Cerebellar cortex (tissue), 1 donor: ENCODE measurements around the gene RAE1.

ENCODE experiments used
- DNase-seq: peaks from one replicate; pipeline ENCODE4 v3.0.0-alpha.2; 2015; ENCODE audit warnings: low spot score

The RAE1 gene

DNA sequence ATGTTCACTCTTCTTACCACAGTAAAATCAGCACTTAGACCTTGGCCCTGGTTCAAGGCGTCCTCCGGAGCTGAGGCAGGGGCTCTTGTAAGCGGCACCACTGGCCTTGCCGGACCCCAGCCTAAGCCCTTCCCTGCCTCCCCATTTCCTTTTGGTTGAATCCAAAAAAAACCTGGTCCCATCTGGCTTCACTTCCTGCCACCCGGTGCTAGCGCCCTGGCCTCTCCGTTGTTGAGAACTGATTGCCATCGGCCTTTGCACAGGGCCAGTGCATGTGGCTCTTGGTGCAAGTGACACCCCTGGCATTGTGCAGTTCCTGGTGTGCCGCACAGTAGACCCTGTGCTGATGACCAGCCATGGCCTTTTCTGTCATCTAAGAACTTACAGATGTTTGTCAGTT is 21.1 kb downstream of the RAE1 start:
- DNase-seq: no peak

DNA sequence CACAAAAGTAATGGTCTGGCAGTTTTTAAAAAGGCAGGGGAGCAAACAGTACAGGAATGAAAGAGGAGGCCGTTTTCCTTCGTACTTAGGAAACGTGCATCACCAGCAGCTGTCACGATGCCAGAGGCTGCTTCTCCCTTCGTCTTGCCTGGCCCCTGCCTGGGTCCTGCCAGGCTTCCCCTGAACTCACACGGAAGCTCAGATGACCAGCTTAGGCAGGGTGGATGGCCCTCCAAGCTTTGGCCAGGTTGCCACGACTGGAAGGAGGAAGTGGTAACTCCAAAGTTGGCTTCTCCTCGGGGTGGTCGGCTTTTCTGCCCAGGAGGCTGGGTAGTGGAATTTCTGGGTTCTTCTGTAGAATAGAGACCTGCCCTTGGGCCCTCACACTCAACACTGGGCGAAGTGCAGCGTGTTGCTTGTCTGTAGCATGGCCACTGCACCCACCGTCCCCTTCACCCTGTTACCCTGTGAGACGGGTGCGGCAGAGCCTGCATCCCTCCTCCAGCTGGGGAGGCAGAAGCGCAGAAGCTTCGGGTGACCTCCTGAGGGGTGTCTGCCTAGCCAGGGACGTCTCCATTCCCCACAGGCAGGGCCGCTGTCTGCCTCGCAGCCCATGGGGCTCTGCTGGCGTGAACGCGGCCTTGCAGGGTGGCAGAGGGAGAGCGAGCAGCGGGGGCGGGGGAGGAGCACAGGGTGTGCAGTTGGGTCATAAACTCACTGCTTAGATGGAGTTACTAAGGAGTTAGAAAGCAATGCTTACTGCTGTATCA is 21.7 kb downstream of the RAE1 start:
- DNase-seq: no peak

DNA sequence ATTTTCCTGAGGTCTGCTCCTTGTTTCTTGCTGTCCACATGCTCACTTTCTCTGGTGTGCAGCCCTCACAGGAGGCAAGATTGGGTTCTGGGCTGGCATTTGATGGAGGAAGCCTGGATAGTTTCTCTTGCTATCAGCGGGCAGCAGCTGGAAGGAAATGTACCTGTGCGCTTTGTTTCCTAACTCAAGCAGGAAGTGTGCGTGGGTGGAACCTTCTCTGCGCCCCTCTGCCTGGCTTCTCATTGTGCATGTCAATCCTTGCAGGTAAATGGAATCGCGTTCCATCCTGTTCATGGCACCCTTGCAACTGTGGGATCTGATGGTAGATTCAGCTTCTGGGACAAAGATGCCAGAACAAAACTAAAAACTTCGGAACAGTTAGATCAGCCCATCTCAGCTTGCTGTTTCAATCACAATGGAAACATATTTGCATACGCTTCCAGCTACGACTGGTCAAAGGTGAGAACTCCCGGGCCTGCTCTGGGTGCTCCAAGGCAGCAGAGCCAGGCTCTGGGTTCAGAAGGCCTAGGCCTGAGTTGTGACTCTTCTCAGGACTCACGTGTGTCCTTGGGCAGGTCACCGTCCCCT is 23.4 kb downstream of the RAE1 start:
- DNase-seq: no peak

DNA sequence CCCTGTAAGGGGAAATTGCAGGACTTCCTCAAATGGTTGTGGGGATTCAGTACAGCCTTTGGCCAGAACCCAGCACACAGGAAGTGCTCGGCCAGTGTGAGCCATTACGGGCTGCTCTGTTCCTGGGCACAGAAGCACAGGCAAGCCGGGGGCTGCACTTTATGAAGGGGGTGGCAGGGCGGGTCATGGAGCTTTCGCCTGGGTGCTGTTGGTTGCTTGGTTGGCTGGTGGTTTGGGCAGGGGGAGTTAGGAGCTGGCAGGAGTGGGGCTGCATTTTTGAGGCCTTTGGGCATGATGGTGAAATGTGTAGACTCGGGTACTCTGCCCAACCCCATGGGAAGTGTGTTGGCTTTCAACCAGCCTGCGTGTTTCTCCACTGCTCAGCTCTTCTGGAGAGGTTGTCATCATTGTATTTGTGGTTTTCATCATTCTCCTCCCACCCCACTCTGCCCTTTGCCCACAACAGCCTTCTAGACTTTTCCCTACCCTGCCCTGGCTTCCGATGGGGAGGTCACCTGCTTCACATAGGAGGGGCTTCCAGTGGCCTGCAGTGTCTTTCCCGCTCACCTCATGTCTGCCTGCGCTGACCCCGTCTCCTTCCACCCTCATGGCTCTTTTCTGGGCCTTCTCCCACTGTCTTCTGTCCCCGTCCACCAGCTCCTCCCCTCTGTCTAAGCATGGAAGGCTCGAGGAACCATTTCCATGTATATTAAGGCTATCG is 24.0 kb downstream of the RAE1 start:
- no peak for DNase-seq

DNA sequence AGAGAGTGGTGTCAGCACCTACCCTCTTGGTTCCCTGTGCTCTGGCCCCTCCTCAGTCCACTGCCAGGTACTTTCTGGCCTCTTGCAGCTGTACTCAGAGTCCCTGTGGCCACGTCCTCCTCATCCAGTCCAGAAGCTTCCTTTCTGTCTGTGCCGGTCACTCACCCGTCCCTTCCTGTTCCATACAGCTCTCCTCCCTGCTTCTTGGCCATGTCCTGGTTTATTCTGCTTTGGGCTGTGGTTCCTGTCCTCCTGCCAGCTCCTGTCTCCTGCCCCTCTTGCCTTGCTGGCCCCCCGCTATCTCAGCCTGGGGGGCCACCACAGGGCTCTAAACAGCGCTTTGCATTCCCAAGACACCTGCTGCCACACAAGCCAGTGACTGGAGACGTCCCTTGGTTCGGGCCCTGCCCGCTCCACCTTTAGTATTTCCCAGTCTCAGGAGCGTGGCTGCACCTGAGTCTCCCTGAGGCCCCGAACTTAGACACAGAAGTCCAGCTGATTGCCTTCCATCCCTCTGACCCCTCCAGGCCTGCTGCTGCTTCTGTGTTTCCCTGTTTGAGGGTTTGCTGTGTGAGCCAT is 24.7 kb downstream of the RAE1 start:
- DNase-seq: no peak

DNA sequence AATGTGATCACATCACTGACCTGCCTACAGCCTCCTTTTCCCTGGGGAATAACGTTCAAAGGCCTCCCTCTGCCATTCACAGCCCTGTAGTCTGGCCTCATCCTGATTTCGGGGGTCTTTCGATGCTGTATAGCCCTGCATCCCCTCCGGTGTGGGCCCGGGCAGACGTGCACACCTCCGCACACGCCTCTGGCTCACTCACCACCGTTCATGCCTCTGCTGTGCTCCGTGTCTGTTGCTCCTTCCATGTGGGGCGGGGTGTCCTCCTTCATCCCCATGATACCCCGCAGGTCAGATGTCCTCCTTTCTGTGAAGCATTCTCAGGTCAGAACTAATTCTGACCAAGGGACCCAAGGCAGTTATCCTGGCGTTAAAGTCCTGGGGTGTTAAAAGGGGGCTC is 26.3 kb downstream of the RAE1 start:
- no peak for DNase-seq

DNA sequence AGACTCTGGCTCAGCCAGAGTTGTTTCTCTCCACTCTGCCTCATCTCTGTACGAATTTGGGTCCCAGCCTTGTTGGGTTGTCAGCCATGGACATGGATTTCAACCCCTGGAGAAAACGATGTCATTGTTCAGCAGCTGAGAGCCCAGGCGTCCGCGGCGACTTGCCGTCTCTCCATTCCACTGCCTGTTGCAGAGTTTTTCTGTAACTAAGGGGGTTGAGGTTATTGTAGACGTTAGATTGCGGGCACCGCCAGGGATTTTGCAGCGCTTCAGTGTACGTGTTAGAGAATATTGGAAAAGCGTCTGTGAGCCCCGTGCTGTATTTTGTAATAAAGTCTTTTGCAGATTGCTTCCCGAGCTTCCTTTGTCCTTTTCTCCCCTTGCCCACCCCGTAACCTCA is 27.1 kb downstream of the RAE1 start:
- DNase-seq: no peak

DNA sequence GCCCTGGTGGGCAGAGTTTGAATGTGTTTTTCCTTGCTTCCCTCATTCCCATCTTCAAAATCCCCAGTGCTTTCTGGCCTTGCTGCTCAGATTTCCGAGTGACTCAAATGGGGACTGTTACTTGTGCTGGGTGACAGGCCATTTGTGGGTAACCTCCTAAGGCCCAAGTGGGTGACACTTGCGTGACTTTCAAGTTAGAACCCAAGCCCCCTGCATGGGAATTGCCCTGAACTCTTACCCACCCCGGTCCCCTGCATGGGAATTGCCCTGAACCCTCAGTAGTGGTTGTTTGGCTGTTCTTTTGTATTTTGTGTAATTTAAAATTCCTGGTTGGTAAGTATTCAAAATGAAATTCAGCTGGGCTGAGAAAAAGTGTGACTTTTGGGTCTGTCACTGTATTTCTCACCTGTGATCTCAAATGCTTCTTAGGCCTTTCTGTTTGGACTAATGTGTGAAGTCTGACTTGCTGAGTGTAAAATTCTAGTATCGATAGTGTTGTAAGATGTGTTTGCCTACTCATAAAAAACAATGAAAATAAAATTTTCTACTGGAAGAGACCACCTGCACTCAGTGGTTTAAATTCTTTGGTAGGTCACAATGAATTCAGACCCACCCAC is 27.7 kb downstream of the RAE1 start:
- no peak for DNase-seq

DNA sequence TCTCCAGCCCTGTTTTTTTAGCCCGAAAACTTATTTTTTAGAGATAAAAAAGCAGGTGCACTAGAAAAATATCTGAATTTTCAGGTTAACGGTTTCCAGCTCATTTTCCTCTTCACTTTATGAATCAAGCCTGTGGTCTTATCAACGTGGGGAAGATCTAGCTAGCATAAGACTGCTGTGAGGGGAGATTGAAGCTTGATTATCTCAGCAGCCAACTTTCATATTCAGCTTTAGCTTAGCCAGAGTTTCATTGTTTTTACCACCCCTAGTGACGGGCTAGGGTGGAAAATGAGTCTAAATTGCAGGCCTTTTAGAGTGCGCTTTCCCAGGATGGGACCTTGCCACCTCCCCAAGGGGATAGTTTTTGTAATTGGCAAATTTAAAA is 28.2 kb downstream of the RAE1 start:
- DNase-seq: no peak

DNA sequence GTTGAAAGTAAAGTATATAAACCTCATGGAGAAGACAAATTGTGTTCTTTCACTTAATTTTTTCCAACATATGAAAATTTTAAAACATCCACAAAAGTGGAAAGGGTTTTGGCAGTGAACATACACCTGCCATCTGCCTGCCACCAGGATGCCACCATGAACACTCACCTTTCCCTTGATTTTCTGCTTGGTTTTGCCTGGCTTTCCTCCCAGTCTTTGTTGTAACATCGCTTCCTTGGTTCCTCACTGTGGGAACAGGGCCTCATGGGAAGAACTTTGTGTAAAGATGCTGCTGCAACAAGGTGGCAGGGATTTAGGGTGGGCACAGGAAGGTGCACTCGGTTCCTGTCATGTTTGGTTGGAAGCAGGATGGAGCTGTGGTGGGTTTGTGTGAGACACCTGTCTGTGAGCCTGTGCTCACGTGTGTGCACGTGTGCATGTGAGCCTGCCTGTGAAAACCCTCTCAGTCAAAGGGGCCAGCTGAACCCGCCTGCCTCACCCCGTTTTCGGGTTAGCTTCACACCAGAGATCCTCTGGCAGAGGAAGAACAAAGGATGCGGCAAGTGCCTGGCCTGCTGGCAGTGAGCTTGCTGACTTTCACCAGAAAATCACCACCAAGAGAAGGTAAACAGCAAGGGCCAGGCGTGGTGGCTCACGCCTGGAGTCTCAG is 29.2 kb downstream of the RAE1 start:
- DNase-seq: peak; percentile 83

DNA sequence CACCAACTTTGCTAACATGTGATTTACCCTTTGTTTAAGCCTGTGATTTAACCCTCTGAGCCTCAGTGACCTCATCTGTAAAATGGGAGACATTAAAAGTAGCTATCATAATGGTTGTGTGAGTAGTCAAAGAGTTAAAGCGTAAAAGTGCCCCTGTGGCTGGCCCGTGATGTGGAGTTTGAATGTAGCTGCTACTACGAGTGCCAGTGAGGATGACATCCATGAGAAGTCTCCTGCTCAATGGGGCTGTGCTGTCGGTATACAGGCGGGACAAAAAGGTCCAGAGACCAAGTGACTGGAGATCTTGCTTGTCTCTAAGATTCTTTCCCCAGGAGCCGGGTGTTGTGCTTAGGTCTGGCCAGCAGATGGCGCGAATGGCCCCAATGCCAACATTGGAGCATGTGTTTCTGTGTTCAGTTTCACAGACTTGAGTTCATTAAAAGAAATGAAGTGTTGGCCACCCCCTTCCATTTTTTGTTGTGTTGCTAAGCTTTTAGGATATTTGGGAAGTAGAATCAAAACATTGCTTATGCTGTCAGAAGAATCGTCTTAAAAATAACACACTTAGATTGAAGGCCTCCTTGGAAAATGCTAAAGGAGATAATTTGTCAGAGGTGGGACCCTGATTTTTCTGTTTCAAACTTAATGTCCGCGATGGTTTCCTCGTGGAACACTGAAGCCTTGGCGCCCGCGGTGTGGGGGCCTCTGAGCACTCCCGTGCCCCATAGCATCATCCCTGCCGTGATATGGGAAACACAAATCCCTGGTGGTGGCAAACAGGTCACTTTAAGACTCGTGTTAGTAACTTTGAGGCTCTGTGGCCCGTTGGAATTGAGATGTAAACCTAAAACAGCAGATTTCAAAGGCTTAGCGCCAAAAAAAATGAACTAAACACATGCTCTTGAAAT is 30.8 kb downstream of the RAE1 start:
- peak; percentile 91 for DNase-seq

DNA sequence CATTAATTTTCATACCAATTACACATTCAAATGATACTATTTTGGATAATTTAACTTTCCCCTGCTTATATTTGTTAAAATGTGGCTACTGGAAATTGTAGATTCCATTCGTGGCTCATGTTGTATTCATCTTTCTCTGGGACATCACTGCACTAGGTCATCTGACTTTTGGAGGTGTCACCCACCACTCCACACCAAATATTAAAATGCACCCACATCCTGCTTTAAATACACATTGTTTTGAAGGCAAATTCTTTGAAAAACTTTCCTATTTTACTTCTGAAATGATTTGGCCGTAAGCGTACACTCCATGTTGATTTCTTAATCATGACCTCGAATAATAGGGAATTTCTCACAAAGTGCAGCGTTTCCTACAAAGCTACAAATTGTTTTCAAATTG is 31.5 kb downstream of the RAE1 start:
- no peak for DNase-seq

DNA sequence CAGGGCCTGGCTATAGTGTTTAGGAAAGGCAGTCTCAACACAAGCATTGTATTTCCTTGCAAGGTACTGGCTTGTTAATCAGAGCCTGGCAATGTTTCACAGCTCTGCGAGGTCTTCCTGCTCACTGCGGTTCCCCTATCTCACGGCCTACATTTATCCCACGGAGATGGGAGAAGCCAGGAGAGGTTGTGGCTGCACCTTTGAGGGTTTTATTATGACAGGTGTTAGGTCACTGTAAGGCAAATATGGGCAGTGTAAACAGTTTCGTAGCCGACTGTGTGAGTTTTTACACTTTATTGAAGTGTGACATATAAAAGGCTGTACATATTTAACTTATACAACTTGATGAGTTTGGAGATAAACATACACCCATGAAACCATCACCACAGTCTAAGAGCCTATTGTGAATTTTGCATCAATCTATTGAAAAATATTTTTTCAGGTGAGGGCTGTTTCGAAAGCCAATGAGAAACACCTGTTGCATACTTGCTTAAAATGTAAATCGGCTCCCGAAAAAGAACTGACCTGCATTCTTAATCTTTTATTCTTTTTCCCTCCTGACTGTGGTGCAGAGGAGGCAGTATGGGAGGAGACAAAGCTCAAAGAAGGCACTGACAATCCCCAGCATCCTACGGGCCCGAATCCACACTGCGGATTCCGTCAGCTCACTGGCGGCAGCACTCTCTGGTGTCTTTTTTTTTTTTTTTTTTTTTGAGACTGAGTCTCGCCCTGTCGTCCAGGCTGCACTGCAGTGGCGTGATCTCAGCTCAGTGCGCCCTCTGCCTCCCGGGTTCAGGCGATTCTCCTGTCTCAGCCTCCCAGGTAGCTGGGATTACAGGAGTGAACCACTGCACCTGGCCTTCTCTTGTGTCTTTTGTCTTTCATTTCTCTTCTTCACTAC is 32.6 kb downstream of the RAE1 start:
- DNase-seq: no peak

DNA sequence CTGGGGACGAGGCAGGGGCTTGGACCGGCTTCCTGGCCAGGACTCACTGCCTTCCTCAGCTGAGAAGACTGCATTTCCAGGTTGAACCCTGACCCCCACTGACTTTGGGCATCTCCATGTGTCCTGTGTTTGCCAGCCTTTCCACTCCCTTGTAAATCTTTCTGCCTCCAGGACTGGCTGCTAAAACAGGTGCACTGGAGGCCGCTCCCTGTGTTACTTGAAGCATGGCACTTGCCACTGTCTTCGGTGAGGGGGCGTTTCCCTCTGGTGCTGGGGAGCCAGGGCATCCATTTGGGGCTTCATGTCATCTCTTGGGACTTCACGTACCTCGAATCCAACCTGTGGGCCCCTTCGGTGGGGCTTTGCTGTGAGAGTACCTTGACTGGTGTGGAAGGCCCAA is 33.4 kb downstream of the RAE1 start:
- DNase-seq: no peak

DNA sequence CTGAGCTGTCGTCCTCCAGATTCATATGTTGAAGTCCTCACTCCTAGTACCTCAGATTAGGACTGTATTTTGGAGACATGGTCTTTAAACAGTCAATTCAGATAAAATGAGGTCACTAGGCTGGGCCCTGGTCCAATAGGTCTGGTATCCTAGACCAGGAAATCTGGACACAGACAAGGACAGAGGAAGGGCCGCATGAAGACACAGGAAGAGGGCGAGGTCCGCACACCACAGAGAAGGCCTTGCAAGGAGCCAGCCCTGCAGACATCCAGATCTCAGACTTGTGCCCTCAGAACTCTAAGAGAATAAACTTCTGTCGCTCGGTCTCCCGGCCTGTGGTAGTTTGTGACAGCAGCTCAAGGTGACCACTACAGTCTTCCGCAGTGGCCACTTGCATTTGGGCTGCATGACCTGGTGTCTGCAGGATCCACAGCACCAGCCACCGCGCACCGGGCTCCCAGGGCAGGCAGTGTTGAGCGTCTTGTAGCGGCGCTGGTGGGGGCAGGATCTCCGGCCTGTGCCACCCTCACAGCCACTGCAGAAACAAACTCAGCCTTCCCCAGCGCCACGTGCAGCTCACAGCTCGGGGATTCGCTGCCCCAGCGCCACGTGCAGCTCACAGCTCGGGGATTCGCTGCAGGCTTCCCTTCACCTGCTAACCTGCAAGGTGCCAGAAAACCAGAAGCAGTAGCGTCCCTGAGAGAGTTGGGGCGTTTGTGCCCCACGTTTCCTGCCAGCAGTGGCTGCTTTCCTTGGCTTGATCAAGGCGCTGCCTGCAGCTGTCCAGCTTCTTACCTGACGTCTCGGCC is 34.1 kb downstream of the RAE1 start:
- DNase-seq: peak; percentile 58

DNA sequence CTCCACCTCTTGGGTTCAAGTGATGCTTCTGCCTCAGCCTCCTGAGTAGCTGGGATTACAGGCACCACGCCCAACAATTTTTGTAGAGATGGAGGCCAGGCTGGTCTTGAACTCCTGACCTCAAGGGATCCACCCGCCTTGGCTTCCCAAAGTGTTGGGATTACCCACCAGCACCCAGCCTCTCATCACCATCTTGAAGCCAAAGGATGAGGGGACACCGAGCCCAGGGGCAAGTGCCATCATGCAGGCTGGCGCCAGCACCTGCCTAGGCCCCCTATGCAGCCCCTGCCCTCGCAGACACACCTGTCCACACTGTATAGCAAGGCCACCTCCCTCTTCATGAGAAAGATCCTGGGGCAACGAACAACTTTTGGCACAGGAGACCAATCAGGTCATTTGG is 34.9 kb downstream of the RAE1 start:
- DNase-seq: no peak

DNA sequence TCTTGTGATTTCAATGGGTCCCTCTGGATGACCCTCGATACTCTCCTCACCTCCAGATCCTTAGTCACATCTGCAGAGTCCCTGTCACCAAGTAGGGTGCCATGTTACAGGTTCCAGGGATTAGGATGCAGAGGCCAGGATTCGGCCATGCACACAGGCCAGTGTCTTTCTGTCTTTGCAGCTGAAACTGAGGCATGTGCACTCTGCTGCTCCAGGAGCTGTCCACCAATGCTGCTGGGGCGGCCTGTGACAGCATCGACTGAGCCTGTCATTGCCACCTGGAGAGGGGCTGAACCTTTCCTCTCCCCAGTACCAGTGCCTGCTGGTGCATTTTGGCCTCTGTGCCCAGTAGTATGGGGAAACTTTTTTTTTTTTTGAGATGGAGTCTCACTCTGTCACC is 35.7 kb downstream of the RAE1 start:
- no peak for DNase-seq

DNA sequence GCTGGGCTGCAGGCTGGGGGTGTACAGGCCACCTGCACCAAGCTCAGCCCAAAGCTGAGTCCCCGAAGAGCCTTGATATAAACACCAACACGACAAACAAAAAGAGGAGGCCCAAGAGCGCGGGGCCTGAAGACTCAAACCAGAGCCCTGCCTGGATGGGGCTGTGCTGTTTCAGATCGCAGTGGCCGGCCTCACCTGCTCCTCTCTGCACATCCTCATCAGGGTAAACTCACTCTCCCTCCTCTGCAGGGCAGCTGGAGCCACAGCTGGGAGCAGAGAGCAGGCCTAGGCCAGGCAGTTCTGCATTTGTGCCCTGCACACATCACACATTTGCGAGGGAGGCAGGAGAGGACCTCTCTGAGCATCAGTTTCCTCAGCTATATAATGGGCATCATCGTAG is 36.4 kb downstream of the RAE1 start:
- DNase-seq: no peak

DNA sequence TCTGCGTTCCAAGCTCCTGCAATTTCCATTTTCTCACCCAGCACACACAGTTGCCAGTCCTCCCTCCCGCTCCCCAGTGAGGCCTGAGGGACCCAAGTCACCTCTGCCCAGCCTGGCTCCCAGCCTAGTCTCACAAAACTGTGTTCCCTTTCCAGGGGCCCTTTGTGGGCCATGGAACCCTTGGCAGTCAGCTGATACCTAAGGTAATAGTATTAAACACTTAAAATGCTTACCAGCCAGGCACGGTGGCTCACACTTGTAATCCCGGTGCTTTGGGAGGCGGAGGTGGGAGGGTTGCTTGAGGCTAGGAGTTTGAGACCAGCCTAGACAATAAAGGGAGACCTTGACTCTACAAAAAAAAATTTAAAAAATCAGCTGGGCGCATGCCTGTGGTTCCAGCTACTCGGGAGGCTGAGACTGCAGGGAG is 36.9 kb downstream of the RAE1 start:
- no peak for DNase-seq
